C1 segment of cervical spinal cord (tissue), 14 donors: Measurements from ENCODE around the gene ARHGEF26.
"Not testable (repeated sequence)": the region's sequence is repeated elsewhere in the genome, so short reads cannot be mapped to it uniquely, and the experiment has no call there.

Source experiments
- DNase-seq, 14 donors: peaks; one replicate each; lab custom pipeline; 2025; lab: John Stamatoyannopoulos, UW

The ARHGEF26 gene

GRCh38 chr3:154120961-154121700 lies at the start of gene ARHGEF26:
Gene ARHGEF26 (plus strand): TSS chr3:154121390. CDS start chr3:154121993, 603 bp downstream.
- peak in 13 of 14 donors; percentile 14 to 84 (median 57) for DNase-seq

DNA sequence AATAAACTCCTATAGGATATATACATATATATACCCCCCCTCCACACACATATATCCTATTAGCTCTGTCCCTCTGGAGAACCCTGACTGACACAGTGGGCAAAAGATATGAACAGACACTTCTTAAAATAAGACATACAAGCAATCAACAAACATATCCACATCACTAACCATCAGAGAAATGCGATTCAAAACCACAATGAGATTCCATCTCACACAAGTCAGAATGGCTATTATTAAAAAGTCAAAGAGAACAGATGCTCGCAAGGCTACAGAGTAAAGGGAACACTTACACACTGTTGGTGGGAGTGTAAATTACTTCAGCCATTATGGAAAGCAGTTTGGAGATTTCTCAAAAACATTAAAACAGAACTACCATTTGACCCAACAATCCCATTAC lies 46.2 kb upstream of the ARHGEF26 start:
- DNase-seq: no peak

DNA sequence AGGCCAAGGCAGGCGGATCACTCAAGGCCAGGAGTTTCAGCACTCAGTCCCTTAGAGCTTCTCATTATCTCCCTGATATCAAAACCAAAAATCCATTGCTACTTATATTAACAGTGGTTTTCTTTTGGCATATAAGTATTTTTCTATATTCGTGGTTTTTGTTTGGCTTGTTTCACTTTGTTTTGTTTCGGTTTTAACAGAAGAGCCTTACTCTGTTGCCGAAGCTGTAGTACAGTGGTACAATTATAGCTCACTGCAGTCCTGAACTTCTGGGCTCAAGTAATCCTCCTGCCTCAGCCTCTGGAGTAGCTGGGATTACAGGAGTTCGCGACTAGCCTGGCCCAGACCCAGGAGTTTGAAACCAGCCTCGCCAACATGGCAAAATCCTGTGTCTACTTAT lies 42.5 kb upstream of the ARHGEF26 start:
- DNase-seq: no peak

DNA sequence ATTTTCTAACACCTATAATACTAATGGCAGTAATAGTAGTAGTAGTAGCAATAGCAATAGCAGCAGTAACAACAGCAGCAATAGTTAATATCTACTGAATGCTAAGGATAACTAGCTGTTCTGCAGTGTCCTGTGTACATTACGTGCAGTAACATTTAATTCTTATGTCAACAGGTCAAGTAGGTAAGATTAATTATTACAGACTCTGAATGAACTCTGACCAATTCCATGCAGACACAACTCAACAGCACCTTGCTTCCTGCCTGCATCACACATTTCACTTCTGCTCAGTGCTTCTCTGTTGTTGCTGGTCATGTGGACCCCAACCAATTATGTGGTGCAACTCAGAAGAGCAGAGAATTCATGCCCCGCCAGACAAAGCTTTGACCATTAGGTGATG lies 39.9 kb upstream of the ARHGEF26 start:
- no peak for DNase-seq

DNA sequence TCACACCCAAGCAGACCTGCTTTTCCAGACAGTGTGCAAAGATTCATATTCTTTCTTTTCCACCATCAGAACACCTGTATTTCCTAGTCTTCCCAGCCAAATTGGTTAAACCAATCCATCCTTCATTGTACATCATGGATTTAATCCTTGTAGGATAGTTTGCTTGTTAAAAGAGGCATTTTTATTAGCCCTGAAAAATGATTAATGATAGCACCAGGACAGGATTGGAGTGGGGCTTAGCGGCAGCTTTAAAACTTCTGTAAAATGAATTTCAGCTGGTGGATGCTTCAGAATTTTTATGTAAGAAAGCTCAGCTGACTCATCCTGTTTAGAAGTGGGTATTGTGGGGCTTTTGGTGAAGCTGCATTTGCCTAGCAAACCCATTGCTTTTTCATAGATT lies 36.1 kb upstream of the ARHGEF26 start:
- DNase-seq: no peak

DNA sequence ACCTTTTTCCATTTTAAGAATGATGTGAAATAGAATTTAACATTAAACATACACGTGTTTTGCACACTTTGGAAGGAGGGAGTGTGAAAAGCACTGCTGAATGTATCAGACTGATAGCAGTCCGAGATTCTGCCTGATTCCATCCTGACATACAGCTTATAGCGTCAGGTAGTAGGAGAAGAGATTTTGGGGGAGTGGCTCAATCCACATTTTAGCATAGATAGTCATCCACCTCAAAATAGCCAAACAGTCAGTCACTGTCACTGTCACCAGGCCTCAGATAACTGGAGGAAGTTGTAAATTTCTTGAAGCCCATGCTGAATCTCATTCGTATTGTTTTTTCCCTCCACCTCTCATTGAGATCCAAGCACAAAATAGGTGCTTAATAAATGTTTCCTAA lies 35.4 kb upstream of the ARHGEF26 start:
- no peak for DNase-seq

- DNase-seq: no peak
These were observed 34.9 kb upstream of the ARHGEF26 start for GRCh38 chr3:154086286-154086685.

DNA sequence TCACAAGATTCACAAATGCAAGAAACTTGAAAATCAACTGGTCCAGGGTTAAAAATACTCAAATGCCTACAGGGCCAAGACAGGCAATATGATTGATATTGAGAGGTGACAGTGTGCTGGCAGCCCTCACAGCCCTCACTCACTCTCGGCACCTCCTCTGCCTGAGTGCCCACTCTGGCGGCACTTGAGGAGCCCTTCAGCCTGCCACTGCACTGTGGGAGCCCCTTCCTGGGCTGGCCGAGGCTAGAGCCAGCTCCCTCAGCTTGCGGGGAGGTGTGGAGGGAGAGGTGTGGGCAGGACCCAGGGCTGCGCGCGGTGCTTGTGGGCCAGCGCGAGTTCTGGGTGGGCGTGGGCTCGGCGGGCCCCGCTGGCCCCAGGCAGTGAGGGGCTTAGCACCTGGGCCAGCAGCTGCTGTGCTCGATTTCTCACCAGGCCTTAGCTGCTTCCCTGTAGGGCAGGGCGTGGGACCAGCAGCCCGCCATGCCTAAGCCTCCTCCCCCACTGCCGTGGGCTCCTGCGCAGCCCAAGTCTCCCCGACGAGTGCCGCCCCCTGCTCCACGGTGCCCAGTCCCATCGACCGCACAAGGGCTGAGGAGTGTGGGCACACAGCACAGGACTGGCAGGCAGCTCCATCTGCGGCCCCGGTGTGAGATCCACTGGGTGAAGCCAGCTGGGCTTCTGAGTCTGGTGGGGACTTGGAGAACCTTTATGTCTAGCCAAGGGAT lies 33.3 kb upstream of the ARHGEF26 start:
- not testable (repeated sequence) for DNase-seq

DNA sequence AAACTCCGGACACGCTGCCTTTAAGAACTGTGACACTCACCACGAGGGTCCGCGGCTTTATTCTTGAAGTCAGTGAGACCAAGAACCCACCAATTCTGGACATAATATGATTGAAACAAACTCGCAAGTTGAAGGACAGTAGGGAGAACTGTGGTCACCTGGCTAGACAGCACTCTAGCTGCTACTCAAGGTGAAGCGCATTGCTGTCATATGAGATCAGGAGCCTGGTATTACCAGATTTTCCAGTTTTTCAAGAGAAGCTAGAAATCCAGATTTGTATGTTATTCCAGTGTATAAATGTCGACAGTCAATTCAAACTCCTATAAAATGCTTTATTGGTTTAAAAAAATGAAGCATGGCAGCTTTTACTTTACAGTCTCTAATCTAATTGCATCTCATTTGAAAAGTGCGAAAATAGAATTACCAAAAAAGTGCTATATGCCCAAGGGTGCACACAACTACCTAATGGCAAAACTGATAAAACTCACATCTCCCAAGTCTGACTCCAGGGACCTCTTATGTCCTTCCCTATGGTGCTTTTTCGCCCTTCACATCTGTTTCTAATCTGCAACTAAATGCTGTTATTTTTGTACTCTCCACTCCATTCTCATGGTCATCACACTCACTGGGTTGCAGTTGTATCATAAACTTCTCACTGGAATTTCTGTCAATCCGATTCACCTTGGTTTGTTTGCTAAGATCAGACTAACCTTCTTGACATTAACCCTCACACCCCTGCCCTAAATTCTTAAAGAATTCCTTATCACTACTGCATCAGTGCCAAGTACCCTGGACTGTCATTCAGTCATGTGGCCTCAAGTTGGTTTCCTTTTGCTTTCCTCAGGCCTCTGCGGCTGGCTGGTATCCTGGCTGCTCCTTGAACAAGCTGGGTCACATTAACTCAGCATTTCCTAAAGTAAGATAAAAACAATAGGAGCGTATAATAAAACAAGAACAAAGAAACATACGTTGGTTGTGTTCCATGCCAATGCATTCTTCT lies 31.5 kb upstream of the ARHGEF26 start:
- DNase-seq: no peak

GRCh38 chr3:154094051-154094450 lies 27.1 kb upstream of the ARHGEF26 start:
- no peak for DNase-seq

- no peak for DNase-seq
These were observed 25.3 kb upstream of the ARHGEF26 start for GRCh38 chr3:154095832-154096421.

- DNase-seq: no peak
These were observed 22.8 kb upstream of the ARHGEF26 start for GRCh38 chr3:154098376-154098775.

- no peak for DNase-seq
These were observed 20.6 kb upstream of the ARHGEF26 start for GRCh38 chr3:154100556-154100955.

- no peak for DNase-seq
These were observed 19.9 kb upstream of the ARHGEF26 start for GRCh38 chr3:154101250-154101649.

GRCh38 chr3:154102225-154102624 lies 19.0 kb upstream of the ARHGEF26 start:
- DNase-seq: no peak

DNA sequence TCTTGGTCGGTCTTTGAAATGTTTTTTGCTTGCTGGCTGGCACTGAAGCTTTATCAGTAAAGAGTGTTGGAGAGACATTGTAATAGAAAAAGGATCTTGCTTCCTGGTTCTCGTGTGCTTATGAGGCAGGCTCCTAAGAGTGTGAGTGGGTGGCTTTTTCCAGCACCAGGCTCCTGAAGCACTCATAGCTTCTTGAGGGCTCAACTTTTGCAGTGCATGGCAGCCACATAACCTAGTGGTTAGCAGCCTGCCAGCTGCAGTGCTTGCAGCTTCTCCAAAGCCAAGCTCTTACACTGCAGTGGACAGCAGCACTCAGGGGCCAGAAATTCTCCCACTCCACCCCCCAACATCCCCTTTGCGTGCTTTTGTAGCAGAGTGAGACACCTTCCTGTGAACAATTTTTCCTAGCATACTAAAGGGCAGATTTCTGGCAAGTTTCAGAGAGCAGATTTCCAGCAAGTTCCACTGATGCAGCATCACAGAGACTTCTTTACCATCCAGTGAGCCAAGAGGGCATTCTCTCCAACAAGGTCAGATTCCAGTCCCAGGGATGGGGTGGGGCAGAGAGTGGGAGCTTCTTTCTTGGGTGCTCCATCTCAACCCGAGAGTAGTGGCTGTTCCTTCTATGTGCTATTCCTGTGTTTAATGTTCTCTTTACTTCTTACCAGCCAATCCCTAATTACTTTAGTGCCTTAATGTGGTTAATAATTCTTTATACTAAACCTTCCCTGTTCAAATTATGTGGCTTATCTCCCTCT lies 15.8 kb upstream of the ARHGEF26 start:
- peak in 1 of 14 donors; percentile 24 for DNase-seq

DNA sequence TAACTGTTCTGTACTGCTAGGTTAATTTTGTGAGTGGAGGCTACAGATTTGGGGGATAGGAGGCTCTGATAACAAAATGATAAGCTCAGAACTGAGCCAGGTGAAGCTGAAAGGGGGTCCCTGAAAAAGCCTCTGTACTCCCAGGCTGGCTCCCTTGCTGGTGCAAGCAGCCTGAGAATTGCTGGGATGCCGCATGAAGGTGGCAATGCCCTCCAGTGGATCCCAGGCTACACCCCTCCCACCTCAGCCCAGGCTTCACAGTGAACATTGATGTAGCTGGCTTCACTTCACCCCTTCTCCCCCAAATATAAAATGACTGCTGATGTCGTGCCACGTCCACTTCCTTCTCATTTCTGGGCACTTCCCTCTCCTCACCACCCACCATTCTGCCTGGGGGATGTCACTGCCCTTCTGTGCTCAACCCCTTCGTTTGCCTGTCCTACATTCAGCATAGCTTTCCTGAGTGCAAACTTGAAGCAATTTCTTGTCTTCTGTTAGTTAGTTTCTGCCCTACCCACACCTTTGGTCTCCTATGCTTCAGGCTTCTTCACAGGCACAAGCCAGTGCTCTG lies 9.7 kb upstream of the ARHGEF26 start:
- DNase-seq: no peak

DNA sequence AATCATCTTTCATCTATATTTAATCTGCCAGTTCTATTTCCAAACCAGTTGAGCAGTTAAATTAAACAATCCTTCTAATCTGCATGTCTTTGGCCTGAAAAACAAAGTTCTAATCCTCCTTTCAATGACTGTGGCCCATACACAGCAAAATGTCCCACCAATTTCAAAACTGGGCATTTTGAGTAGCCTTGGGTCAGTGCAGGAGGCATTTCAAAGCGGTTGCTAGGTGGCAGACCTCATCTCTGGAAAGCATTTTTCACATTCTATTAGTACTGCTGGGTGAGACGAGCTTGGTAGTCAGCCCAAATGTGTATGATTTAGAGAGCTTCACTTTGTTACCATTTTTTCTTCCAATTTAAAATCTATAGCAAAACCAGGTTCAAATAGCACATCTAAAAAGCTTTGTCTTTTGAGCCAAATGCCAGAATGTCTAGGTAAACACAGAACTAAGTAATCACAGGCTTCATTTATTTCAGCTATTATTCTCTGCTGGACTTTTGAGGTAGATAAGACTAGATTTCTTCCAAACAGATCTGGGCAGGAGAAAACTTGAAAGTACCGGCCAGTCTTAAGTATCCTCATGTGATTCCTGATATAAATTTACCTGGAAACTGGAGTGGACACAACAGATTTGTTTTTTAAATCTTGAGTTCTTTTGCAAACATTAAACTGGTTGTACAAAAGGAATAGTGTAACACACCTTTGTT lies 8.9 kb upstream of the ARHGEF26 start:
- DNase-seq: no peak

DNA sequence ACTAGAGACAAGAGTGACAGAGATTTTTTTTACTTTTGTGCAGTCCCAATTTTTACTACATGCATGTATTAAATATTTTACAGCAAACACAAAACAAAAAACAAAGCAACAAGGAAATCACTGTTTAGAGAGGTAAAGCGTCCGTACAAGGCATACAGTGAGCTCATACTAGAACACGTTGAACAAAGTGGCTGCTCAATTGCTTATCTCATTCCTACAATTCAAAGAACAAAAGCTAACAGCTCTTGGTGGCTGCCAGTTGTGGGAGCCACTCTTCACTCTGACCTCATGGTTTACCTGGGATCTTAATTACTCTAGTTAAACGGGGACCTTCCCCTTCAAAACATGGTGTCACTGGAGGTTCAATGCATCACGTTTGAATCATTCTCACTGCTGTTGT lies 7.6 kb upstream of the ARHGEF26 start:
- no peak for DNase-seq

GRCh38 chr3:154115332-154115731 lies 5.9 kb upstream of the ARHGEF26 start:
- no peak for DNase-seq
